CD14-positive monocyte (primary cell): Measurements from ENCODE around the gene LMO7. TPM values are rescaled to one million over a fixed set of nuclear protein-coding genes. Genes with fewer than 3 reads are reported as not detected.

Source experiments
- DNase-seq, 3 donors: peaks; one replicate each; pipeline ENCODE4 v3.0.0-alpha.2; 2011 to 2022
- H2AFZ ChIP-seq: 2 replicates; pipeline ENCODE4 v1.6.0; 2012; ENCODE audit warnings: mild to moderate bottlenecking, low read depth, low read length, inconsistent platforms; ENCODE audit not compliant: insufficient read depth, poor library complexity, severe bottlenecking
- H3K27ac ChIP-seq, 2 donors: 1 replicate in 1 of 2; 2 replicates in 1 of 2; pipeline ENCODE4 v1.5.1; 2012 to 2013; ENCODE audit warnings: low read length in 2 of 2, control low read depth in 1 of 2, inconsistent platforms in 1 of 2, low read depth in 1 of 2, mild to moderate bottlenecking in 1 of 2
- H3K27me3 ChIP-seq, 2 donors: one replicate each; pipeline versions ENCODE4 v1.6.0 to v1.6.1; 2011 to 2013; ENCODE audit warnings: low read length in 2 of 2; ENCODE audit not compliant: control insufficient read depth in 2 of 2, insufficient read depth in 2 of 2
- H3K36me3 ChIP-seq, 2 donors: replicated peaks in 1 of 2; 1 replicate in 1 of 2; 2 replicates in 1 of 2; pipeline versions ENCODE4 v1.5.1 to v1.6.1; 2012 to 2013; ENCODE audit warnings: low read length in 2 of 2, control low read depth in 1 of 2, inconsistent platforms in 1 of 2, mild to moderate bottlenecking in 1 of 2; ENCODE audit not compliant: insufficient read depth in 2 of 2, control insufficient read depth in 1 of 2
- H3K4me1 ChIP-seq, 2 donors: 1 replicate in 1 of 2; 2 replicates in 1 of 2; pipeline versions ENCODE4 v1.5.1 to v1.6.1; 2012 to 2013; ENCODE audit warnings: low read length in 2 of 2, control low read depth in 1 of 2, inconsistent platforms in 1 of 2, mild to moderate bottlenecking in 1 of 2, moderate library complexity in 1 of 2; ENCODE audit not compliant: insufficient read depth in 2 of 2, control insufficient read depth in 1 of 2
- H3K4me2 ChIP-seq: replicated peaks from 2 replicates; pipeline ENCODE3; 2012; ENCODE audit warnings: low read length, moderate library complexity, mild to moderate bottlenecking; ENCODE audit not compliant: poor library complexity, severe bottlenecking; ENCODE audit errors: extremely low read depth
- H3K4me3 ChIP-seq, 3 experiments: fragments of 200-600 bp in 1 of 3; sonication (generic) in 1 of 3; replicated peaks in 1 of 3; 1 replicate in 2 of 3; 2 replicates in 1 of 3; pipeline ENCODE4 v1.5.1; 2011 to 2013; ENCODE audit warnings: low read length in 3 of 3, mild to moderate bottlenecking in 3 of 3, control low read depth in 2 of 3, low read depth in 2 of 3, inconsistent platforms in 1 of 3, moderate library complexity in 1 of 3
- H3K79me2 ChIP-seq: 2 replicates; pipeline ENCODE4 v1.6.0; 2012; ENCODE audit warnings: mild to moderate bottlenecking, control low read depth, inconsistent platforms, low read length, moderate library complexity; ENCODE audit not compliant: insufficient read depth
- H3K9ac ChIP-seq: 2 replicates; pipeline ENCODE4 v1.6.0; 2017; ENCODE audit warnings: low read length, mild to moderate bottlenecking; ENCODE audit not compliant: insufficient read depth, poor library complexity, severe bottlenecking
- H3K9me3 ChIP-seq, 2 donors: replicated peaks in 1 of 2; 1 replicate in 1 of 2; 2 replicates in 1 of 2; pipeline versions ENCODE4 v1.5.1 to v1.6.1; 2012 to 2013; ENCODE audit warnings: low read length in 2 of 2, control low read depth in 1 of 2; ENCODE audit not compliant: control insufficient read depth in 1 of 2, insufficient read depth in 1 of 2
- H4K20me1 ChIP-seq: 2 replicates; pipeline ENCODE4 v1.6.0; 2012; ENCODE audit warnings: mild to moderate bottlenecking, low read length, control low read depth, moderate library complexity; ENCODE audit not compliant: insufficient read depth
- H3K27ac Mint-ChIP-seq, 7 donors: one replicate each; pipeline ENCODE4 v1.8.0; 2020; ENCODE audit warnings: mild to moderate bottlenecking in 7 of 7, mixed read lengths in 7 of 7, moderate library complexity in 6 of 7, inconsistent platforms in 2 of 7
- H3K27me3 Mint-ChIP-seq, 3 donors: one replicate each; pipeline ENCODE4 v1.8.0; 2021 to 2022; ENCODE audit warnings: low read depth in 3 of 3, mild to moderate bottlenecking in 3 of 3, mixed read lengths in 3 of 3, moderate library complexity in 3 of 3, inconsistent platforms in 1 of 3
- H3K36me3 Mint-ChIP-seq, 2 donors: one replicate each; pipeline ENCODE4 v1.8.0; 2020; ENCODE audit warnings: mixed read lengths in 2 of 2, inconsistent platforms in 1 of 2, mild to moderate bottlenecking in 1 of 2
- H3K4me1 Mint-ChIP-seq: one replicate; pipeline ENCODE4 v1.8.0; 2020; ENCODE audit warnings: mild to moderate bottlenecking, mixed read lengths
- H3K4me3 Mint-ChIP-seq, 2 donors: one replicate each; pipeline ENCODE4 v1.8.0; 2020; ENCODE audit warnings: mild to moderate bottlenecking in 2 of 2, mixed read lengths in 2 of 2, moderate library complexity in 1 of 2
- H3K9me3 Mint-ChIP-seq, 7 donors: one replicate each; pipeline ENCODE4 v1.8.0; 2020 to 2022; ENCODE audit warnings: mixed read lengths in 7 of 7, mild to moderate bottlenecking in 6 of 7, moderate library complexity in 6 of 7, inconsistent platforms in 2 of 7
- CTCF ChIP-seq: fragments of 200-600 bp; IDR thresholded peaks from one replicate; pipeline ENCODE4 v1.8.0; 2022; ENCODE audit warnings: antibody characterized with exemption, mild to moderate bottlenecking
- WGBS: methylation state at CpG from one replicate; pipeline ENCODE4 v1.1.5; 2013; ENCODE audit warnings: missing lambda C conversion rate; ENCODE audit not compliant: insufficient coverage; 5-methylcytosine and 5-hydroxymethylcytosine counted together
- intact Hi-C, 2 donors: fragments of 100-400 bp; cut with micrococcal nuclease; formaldehyde crosslinking; loops; one replicate each; pipeline versions ENCODE4 v1.15.0 to v1.15.1; 2023
- polyA plus RNA-seq, 3 donors: library from polyadenylated mRNA; depleted of rRNA in 1 of 3; unstranded in 2 of 3; stranded (reverse) in 1 of 3; fragments of 300-500 nt in 2 of 3; fragments of >200 nt in 1 of 3; fragmentation: Illumina TruSeq in 2 of 3; gene quantifications; 1 replicate in 2 of 3; 2 replicates in 1 of 3; pipeline ENCODE4 v1.2.3, GENCODE V29; 2012 to 2021

LMO7 gene
- polyA plus RNA-seq, 3 donors, result 0.79 to 1.6 (median 0.90) TPM

- H3K4me3 Mint-ChIP-seq, result no peak overlapping the region
Measured at GRCh38 chr13:75800545-75800944, 164.4 kb downstream of the LMO7 start.

GRCh38 chr13:75801388-75801945 lies 165.3 kb downstream of the LMO7 start:
- Histone ChIP-seq H3K27ac (no peak overlapping the region), H3K4me3 (no peak overlapping the region), H3K9me3 (no peaks in the 10 kb centered on the region), H2AFZ (no peak overlapping the region), H3K4me1 (no peaks in the 10 kb centered on the region), H3K4me2 (no peak overlapping the region), H3K9ac (no peak overlapping the region), H3K79me2 (no peaks in the 10 kb centered on the region), H3K27me3 (no peaks in the 10 kb centered on the region), H3K36me3 (no peaks in the 10 kb centered on the region), H4K20me1 (no peaks in the 10 kb centered on the region)
- Mint-ChIP-seq H3K27ac (no peak overlapping the region), H3K4me3 (no peak overlapping the region), H3K9me3 (no peaks in the 10 kb centered on the region), H3K36me3 (no peaks in the 10 kb centered on the region), H3K4me1 (no peaks in the 10 kb centered on the region), H3K27me3 (peaks cover 0 to 2% (median 0%) of the 10 kb centered on the region in 3 donors)
- no peak for DNase-seq
- no CpG with 5 or more reads among the region's 5 CpGs for WGBS
- TF ChIP-seq CTCF, result no peak
- intact Hi-C loops, result no loop called here

More at GRCh38 chr13:75800545-75800944, 164.4 kb downstream of the LMO7 start:
- H3K4me1 Mint-ChIP-seq, result no peaks in the 10 kb centered on the region
- no peaks in the 10 kb centered on the region for H3K36me3 ChIP-seq
- H3K4me3 ChIP-seq, result no peak overlapping the region
- no peak for TF ChIP-seq CTCF
- H3K27me3 Mint-ChIP-seq, result peaks cover 0 to 2% (median 0%) of the 10 kb centered on the region in 3 donors
- H3K27ac Mint-ChIP-seq, result no peak overlapping the region
- no peaks in the 10 kb centered on the region for H3K36me3 Mint-ChIP-seq
- 78% methylated on average over 7 of the region's 9 CpGs for WGBS
- H2AFZ ChIP-seq, result no peak overlapping the region
- no peak overlapping the region for H3K9ac ChIP-seq
- no peaks in the 10 kb centered on the region for H3K4me1 ChIP-seq
- H3K9me3 Mint-ChIP-seq, result no peaks in the 10 kb centered on the region
- no peak overlapping the region for H3K27ac ChIP-seq
- H3K4me2 ChIP-seq, result no peak overlapping the region
- intact Hi-C loops, result no loop called here
- H3K27me3 ChIP-seq, result no peaks in the 10 kb centered on the region
- no peaks in the 10 kb centered on the region for H4K20me1 ChIP-seq
- no peaks in the 10 kb centered on the region for H3K79me2 ChIP-seq
- DNase-seq, result no peak
- H3K9me3 ChIP-seq, result no peaks in the 10 kb centered on the region
